GM23338 (cell line): ENCODE measurements around the gene ADA.
"Not testable (repeated sequence)": the region's sequence is repeated elsewhere in the genome, so short reads cannot be mapped to it uniquely, and the experiment has no call there.

Experiments
- EZH2 ChIP-seq: fragments of 200-600 bp; sonication (generic); IDR thresholded peaks from one replicate; pipeline ENCODE4 v1.8.0; 2017; ENCODE audit warnings: antibody characterized with exemption, mild to moderate bottlenecking, low read depth; ENCODE audit not compliant: unreplicated experiment
- EZH2phosphoT487 ChIP-seq: fragments of 200-600 bp; sonication (generic); IDR thresholded peaks from one replicate; pipeline ENCODE4 v1.8.1; 2018; ENCODE audit warnings: antibody characterized with exemption; ENCODE audit not compliant: unreplicated experiment
- POLR2AphosphoS5 ChIP-seq: IDR thresholded peaks from 2 replicates; pipeline ENCODE4 v1.6.1; 2016; ENCODE audit warnings: antibody characterized with exemption, low read depth
- TF ChIP-seq, protein P1 (sequence below), 2 experiments: fragments of 200-600 bp in 1 of 2; sonication (generic) in 1 of 2; conservative IDR thresholded peaks; 2 replicates each; pipeline versions ENCODE4 v1.5.1 to v1.6.1; 2016 to 2017; ENCODE audit warnings: antibody characterized with exemption in 2 of 2, low read depth in 2 of 2, mild to moderate bottlenecking in 2 of 2, moderate library complexity in 1 of 2

- TF ChIP-seq, protein P1, sequence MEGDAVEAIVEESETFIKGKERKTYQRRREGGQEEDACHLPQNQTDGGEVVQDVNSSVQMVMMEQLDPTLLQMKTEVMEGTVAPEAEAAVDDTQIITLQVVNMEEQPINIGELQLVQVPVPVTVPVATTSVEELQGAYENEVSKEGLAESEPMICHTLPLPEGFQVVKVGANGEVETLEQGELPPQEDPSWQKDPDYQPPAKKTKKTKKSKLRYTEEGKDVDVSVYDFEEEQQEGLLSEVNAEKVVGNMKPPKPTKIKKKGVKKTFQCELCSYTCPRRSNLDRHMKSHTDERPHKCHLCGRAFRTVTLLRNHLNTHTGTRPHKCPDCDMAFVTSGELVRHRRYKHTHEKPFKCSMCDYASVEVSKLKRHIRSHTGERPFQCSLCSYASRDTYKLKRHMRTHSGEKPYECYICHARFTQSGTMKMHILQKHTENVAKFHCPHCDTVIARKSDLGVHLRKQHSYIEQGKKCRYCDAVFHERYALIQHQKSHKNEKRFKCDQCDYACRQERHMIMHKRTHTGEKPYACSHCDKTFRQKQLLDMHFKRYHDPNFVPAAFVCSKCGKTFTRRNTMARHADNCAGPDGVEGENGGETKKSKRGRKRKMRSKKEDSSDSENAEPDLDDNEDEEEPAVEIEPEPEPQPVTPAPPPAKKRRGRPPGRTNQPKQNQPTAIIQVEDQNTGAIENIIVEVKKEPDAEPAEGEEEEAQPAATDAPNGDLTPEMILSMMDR (conservative IDR thresholded peaks at IDR 0.05; ENCODE audit: low read depth in 2 of 2), result not testable (repeated sequence)
- not testable (repeated sequence) for TF ChIP-seq EZH2, POLR2AphosphoS5, EZH2phosphoT487
These were observed 45.5 kb upstream of the ADA start for GRCh38 chr20:44697041-44697440.
